WTC11 (cell line): ENCODE data around the gene PTP4A1. TPM values are rescaled to one million over a fixed set of nuclear protein-coding genes. Genes with fewer than 3 reads are reported as not detected.

ENCODE experiments used
- ATAC-seq: fragments of 200-7000 bp; cut with Tn5 transposase; 2 replicates; pipeline ENCODE4 v1.10.0; 2021; ENCODE audit warnings: mild to moderate bottlenecking, moderate library complexity
- CTCF ChIA-PET: fragments of 300-600 bp; sonication (Branson Sonifier 250); formaldehyde crosslinking; loops from one replicate; lab custom pipeline; 2021; ENCODE audit warnings: antibody characterized with exemption; lab: Charles Lee
- POLR2A ChIA-PET: fragments of 350-600 bp; sonication (Branson Sonifier 250); formaldehyde crosslinking; loops from one replicate; lab custom pipeline; 2021; ENCODE audit warnings: antibody characterized with exemption; lab: Charles Lee
- DNase-seq: peaks from one replicate; pipeline ENCODE4 v3.0.0; 2021; ENCODE audit warnings: low spot score
- H3K27ac Mint-ChIP-seq: 2 replicates; pipeline ENCODE4 v1.8.0; 2021; ENCODE audit warnings: mixed read lengths
- H3K27me3 Mint-ChIP-seq: 2 replicates; pipeline ENCODE4 v1.8.0; 2021; ENCODE audit warnings: low read depth, mild to moderate bottlenecking, moderate library complexity, mixed read lengths
- H3K36me3 Mint-ChIP-seq: 2 replicates; pipeline ENCODE4 v1.8.0; 2021; ENCODE audit warnings: mixed read lengths
- H3K4me1 Mint-ChIP-seq: 2 replicates; pipeline ENCODE4 v1.8.0; 2022; ENCODE audit warnings: mixed read lengths
- H3K4me3 Mint-ChIP-seq: 2 replicates; pipeline ENCODE4 v1.8.0; 2021; ENCODE audit warnings: mild to moderate bottlenecking, moderate library complexity, mixed read lengths
- H3K9me3 Mint-ChIP-seq: 2 replicates; pipeline ENCODE4 v1.8.0; 2021; ENCODE audit warnings: mixed read lengths
- ELF4 ChIP-seq: sonication (generic); formaldehyde crosslinking; IDR thresholded peaks from 2 replicates; pipeline ENCODE4 v1.8.1; 2022; ENCODE audit warnings: low read depth, mild to moderate bottlenecking, moderate library complexity, missing genetic modification reagents
- ETV6 ChIP-seq: sonication (generic); formaldehyde crosslinking; IDR thresholded peaks from 2 replicates; pipeline ENCODE4 v1.8.1; 2022; ENCODE audit warnings: mild to moderate bottlenecking, missing genetic modification reagents
- FOXK1 ChIP-seq: sonication (generic); formaldehyde crosslinking; IDR thresholded peaks from 2 replicates; pipeline ENCODE4 v1.8.0; 2022; ENCODE audit warnings: mild to moderate bottlenecking, moderate library complexity, missing genetic modification reagents
- GABPB1 ChIP-seq: sonication (generic); formaldehyde crosslinking; IDR thresholded peaks from 2 replicates; pipeline ENCODE4 v1.8.1; 2023; ENCODE audit warnings: mild to moderate bottlenecking, missing genetic modification reagents
- GRHL2 ChIP-seq: fragments of 250-450 bp; sonication (Bioruptor Pico); IDR thresholded peaks from 2 replicates; pipeline ENCODE4 v1.8.0; 2022; ENCODE audit warnings: mild to moderate bottlenecking, moderate library complexity; ENCODE audit not compliant: insufficient replicate concordance, severe bottlenecking
- IRF2 ChIP-seq: sonication (generic); formaldehyde crosslinking; IDR thresholded peaks from 2 replicates; pipeline ENCODE4 v1.8.0; 2022; ENCODE audit warnings: low read depth, missing genetic modification reagents, borderline replicate concordance
- NR3C1 ChIP-seq: sonication (generic); formaldehyde crosslinking; conservative IDR thresholded peaks from 2 replicates; pipeline ENCODE4 v1.8.1; 2023; ENCODE audit warnings: low read depth, mild to moderate bottlenecking, missing genetic modification reagents
- OVOL2 ChIP-seq: fragments of 250-450 bp; sonication (Bioruptor Pico); IDR thresholded peaks from 2 replicates; pipeline ENCODE4 v1.9.0; 2021; ENCODE audit warnings: mild to moderate bottlenecking, borderline replicate concordance
- SP1 ChIP-seq: sonication (generic); formaldehyde crosslinking; conservative IDR thresholded peaks from 2 replicates; pipeline ENCODE4 v1.8.1; 2022; ENCODE audit warnings: missing genetic modification reagents
- TP53 ChIP-seq: sonication (generic); formaldehyde crosslinking; IDR thresholded peaks from 2 replicates; pipeline ENCODE4 v1.8.1; 2023; ENCODE audit warnings: mild to moderate bottlenecking, missing genetic modification reagents
- ZBTB21 ChIP-seq: sonication (generic); formaldehyde crosslinking; IDR thresholded peaks from 2 replicates; pipeline ENCODE4 v1.8.1; 2023; ENCODE audit warnings: mild to moderate bottlenecking, missing genetic modification reagents, borderline replicate concordance
- total RNA-seq: library from RNA; stranded (reverse); gene quantifications from 3 replicates; pipeline ENCODE4 v1.2.3, GENCODE V29; 2021
- TF ChIP-seq, protein P1 (sequence below): fragments of 250-450 bp; sonication (Bioruptor Pico); IDR thresholded peaks from 2 replicates; pipeline ENCODE4 v1.9.0; 2021; ENCODE audit warnings: mild to moderate bottlenecking, borderline replicate concordance
- TF ChIP-seq, protein P2 (sequence below): fragments of 250-450 bp; sonication (Bioruptor Pico); IDR thresholded peaks from 2 replicates; pipeline ENCODE4 v1.9.0; 2021; ENCODE audit warnings: mild to moderate bottlenecking
- TF ChIP-seq, protein P3 (sequence below): sonication (generic); formaldehyde crosslinking; IDR thresholded peaks from 2 replicates; pipeline ENCODE4 v1.8.1; 2022; ENCODE audit warnings: mild to moderate bottlenecking, moderate library complexity, missing genetic modification reagents
- TF ChIP-seq, protein P4 (sequence below): sonication (generic); formaldehyde crosslinking; IDR thresholded peaks from 2 replicates; pipeline ENCODE4 v1.8.1; 2023; ENCODE audit warnings: mild to moderate bottlenecking, missing genetic modification reagents
- TF ChIP-seq, protein P5 (sequence below): sonication (generic); formaldehyde crosslinking; IDR thresholded peaks from 2 replicates; pipeline ENCODE4 v1.8.1; 2023; ENCODE audit warnings: mild to moderate bottlenecking, missing genetic modification reagents, moderate library complexity
- TF ChIP-seq, protein P6 (sequence below): fragments of 250-450 bp; sonication (Bioruptor Pico); IDR thresholded peaks from 2 replicates; pipeline ENCODE4 v1.9.0; 2021; ENCODE audit warnings: moderate library complexity, mild to moderate bottlenecking, inconsistent platforms, borderline replicate concordance
- TF ChIP-seq, protein P7 (sequence below): sonication (generic); formaldehyde crosslinking; IDR thresholded peaks from 2 replicates; pipeline ENCODE4 v1.8.1; 2022; ENCODE audit warnings: low read depth, mild to moderate bottlenecking, moderate library complexity, missing genetic modification reagents, borderline replicate concordance

The PTP4A1 gene
- total RNA-seq, 1 experiment from 2014 or later = 56.9 TPM

DNA sequence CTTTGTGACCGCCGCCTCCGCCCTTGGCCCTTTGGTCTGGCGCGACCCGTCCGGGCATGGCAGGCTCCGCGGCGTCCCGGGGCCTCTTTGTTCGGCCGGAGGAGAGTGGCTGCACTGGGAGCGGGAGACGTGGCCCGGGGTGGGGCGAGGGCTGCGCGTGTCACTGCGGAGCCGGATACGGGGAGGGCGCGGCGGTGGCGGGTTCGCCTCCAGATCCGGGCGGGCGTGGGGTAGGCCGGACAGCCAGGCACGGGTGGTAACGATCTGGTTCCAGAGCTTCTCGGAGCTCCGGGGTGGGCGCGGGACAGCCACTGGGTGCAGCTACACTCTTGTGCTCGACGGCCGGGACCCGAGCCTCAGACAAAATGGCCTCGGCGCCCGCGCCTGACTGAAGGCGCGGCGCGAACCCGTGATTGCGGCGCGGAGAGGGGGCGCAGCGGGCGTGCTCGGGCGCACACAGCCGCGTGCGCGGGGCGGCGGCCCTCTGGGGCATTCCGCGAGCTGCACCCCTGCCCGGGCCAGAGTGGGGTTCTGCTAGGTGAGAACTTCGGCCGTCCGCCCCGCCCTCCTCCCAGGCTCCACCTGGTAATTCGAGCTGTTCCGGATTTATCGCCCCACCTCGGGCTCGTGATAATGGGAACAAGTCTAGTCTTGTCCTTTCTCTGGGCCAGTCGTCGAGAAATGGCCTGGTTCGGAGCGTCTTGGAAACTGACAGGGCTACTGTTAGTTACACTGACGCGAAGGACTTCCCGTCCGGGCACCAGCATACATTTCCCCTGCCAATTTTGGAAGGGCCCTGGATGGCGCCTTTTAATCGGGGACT is 1.0 kb downstream of the PTP4A1 start:
- ATAC-seq (peak; percentile 70), DNase-seq (peak; percentile 90)
- peaks cover 30% of the 10 kb centered on the region for H3K4me1 Mint-ChIP-seq
- peaks cover under 1% of the 10 kb centered on the region for H3K9me3 Mint-ChIP-seq
- peak overlapping the region; percentile 94 for H3K4me3 Mint-ChIP-seq
- ChIA-PET CTCF (interaction anchor here (0.8 to 2.3 kb wide), 7 partner anchors 9 to 230 kb away, joined by 3 to 16 read pairs (median 3); no protein-coding TSS in a partner anchor), POLR2A (interaction anchor here (0.7 to 2.2 kb wide), 7 partner anchors 11 to 107 kb away, joined by 3 to 17 read pairs (median 6); partner anchors contain the start of gene PHF3)
- peak overlapping the region; percentile 99 for H3K27ac Mint-ChIP-seq
- peaks cover 27% of the 10 kb centered on the region for H3K36me3 Mint-ChIP-seq
- peaks cover 23% of the 10 kb centered on the region; the same call in 1 of the 2 replicates for H3K27me3 Mint-ChIP-seq
- TF ChIP-seq OVOL2 (no peak), FOXK1 (CRISPR knock-in tag) (peak; percentile 54), GABPB1 (peak; percentile 29), GRHL2 (CRISPR knock-in tag) (no peak), SP1 (CRISPR knock-in tag) (no peak; the same call in none of the 2 replicates), IRF2 (CRISPR knock-in tag) (no peak), ETV6 (0 out of 2 replicates have a peak, but pooled peaks have one; percentile 36), TP53 (CRISPR knock-in tag) (peak; percentile 90; the same call in 1 of the 2 replicates), NR3C1 (no peak), ZBTB21 (CRISPR knock-in tag) (0 out of 2 replicates have a peak, but pooled peaks have one; percentile 30), ELF4 (CRISPR knock-in tag) (peak; percentile 52; the same call in 1 of the 2 replicates)
- TF ChIP-seq, protein P1, sequence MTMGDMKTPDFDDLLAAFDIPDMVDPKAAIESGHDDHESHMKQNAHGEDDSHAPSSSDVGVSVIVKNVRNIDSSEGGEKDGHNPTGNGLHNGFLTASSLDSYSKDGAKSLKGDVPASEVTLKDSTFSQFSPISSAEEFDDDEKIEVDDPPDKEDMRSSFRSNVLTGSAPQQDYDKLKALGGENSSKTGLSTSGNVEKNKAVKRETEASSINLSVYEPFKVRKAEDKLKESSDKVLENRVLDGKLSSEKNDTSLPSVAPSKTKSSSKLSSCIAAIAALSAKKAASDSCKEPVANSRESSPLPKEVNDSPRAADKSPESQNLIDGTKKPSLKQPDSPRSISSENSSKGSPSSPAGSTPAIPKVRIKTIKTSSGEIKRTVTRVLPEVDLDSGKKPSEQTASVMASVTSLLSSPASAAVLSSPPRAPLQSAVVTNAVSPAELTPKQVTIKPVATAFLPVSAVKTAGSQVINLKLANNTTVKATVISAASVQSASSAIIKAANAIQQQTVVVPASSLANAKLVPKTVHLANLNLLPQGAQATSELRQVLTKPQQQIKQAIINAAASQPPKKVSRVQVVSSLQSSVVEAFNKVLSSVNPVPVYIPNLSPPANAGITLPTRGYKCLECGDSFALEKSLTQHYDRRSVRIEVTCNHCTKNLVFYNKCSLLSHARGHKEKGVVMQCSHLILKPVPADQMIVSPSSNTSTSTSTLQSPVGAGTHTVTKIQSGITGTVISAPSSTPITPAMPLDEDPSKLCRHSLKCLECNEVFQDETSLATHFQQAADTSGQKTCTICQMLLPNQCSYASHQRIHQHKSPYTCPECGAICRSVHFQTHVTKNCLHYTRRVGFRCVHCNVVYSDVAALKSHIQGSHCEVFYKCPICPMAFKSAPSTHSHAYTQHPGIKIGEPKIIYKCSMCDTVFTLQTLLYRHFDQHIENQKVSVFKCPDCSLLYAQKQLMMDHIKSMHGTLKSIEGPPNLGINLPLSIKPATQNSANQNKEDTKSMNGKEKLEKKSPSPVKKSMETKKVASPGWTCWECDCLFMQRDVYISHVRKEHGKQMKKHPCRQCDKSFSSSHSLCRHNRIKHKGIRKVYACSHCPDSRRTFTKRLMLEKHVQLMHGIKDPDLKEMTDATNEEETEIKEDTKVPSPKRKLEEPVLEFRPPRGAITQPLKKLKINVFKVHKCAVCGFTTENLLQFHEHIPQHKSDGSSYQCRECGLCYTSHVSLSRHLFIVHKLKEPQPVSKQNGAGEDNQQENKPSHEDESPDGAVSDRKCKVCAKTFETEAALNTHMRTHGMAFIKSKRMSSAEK (CRISPR knock-in tag) = no peak
- TF ChIP-seq, protein P2, sequence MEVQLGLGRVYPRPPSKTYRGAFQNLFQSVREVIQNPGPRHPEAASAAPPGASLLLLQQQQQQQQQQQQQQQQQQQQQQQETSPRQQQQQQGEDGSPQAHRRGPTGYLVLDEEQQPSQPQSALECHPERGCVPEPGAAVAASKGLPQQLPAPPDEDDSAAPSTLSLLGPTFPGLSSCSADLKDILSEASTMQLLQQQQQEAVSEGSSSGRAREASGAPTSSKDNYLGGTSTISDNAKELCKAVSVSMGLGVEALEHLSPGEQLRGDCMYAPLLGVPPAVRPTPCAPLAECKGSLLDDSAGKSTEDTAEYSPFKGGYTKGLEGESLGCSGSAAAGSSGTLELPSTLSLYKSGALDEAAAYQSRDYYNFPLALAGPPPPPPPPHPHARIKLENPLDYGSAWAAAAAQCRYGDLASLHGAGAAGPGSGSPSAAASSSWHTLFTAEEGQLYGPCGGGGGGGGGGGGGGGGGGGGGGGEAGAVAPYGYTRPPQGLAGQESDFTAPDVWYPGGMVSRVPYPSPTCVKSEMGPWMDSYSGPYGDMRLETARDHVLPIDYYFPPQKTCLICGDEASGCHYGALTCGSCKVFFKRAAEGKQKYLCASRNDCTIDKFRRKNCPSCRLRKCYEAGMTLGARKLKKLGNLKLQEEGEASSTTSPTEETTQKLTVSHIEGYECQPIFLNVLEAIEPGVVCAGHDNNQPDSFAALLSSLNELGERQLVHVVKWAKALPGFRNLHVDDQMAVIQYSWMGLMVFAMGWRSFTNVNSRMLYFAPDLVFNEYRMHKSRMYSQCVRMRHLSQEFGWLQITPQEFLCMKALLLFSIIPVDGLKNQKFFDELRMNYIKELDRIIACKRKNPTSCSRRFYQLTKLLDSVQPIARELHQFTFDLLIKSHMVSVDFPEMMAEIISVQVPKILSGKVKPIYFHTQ (CRISPR knock-in tag) = no peak
- TF ChIP-seq, protein P3, sequence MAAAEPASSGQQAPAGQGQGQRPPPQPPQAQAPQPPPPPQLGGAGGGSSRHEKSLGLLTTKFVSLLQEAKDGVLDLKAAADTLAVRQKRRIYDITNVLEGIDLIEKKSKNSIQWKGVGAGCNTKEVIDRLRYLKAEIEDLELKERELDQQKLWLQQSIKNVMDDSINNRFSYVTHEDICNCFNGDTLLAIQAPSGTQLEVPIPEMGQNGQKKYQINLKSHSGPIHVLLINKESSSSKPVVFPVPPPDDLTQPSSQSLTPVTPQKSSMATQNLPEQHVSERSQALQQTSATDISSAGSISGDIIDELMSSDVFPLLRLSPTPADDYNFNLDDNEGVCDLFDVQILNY (CRISPR knock-in tag) = no peak
- TF ChIP-seq, protein P4, sequence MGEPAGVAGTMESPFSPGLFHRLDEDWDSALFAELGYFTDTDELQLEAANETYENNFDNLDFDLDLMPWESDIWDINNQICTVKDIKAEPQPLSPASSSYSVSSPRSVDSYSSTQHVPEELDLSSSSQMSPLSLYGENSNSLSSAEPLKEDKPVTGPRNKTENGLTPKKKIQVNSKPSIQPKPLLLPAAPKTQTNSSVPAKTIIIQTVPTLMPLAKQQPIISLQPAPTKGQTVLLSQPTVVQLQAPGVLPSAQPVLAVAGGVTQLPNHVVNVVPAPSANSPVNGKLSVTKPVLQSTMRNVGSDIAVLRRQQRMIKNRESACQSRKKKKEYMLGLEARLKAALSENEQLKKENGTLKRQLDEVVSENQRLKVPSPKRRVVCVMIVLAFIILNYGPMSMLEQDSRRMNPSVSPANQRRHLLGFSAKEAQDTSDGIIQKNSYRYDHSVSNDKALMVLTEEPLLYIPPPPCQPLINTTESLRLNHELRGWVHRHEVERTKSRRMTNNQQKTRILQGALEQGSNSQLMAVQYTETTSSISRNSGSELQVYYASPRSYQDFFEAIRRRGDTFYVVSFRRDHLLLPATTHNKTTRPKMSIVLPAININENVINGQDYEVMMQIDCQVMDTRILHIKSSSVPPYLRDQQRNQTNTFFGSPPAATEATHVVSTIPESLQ (CRISPR knock-in tag) = no peak
- TF ChIP-seq, protein P5, sequence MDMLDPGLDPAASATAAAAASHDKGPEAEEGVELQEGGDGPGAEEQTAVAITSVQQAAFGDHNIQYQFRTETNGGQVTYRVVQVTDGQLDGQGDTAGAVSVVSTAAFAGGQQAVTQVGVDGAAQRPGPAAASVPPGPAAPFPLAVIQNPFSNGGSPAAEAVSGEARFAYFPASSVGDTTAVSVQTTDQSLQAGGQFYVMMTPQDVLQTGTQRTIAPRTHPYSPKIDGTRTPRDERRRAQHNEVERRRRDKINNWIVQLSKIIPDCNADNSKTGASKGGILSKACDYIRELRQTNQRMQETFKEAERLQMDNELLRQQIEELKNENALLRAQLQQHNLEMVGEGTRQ (CRISPR knock-in tag) = 0 out of 2 replicates have a peak, but pooled peaks have one; percentile 30
- TF ChIP-seq, protein P6, sequence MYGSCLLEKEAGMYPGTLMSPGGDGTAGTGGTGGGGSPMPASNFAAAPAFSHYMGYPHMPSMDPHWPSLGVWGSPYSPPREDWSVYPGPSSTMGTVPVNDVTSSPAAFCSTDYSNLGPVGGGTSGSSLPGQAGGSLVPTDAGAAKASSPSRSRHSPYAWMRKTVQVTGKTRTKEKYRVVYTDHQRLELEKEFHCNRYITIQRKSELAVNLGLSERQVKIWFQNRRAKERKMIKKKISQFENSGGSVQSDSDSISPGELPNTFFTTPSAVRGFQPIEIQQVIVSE = no peak; the same call in 1 of the 2 replicates
- TF ChIP-seq, protein P7, sequence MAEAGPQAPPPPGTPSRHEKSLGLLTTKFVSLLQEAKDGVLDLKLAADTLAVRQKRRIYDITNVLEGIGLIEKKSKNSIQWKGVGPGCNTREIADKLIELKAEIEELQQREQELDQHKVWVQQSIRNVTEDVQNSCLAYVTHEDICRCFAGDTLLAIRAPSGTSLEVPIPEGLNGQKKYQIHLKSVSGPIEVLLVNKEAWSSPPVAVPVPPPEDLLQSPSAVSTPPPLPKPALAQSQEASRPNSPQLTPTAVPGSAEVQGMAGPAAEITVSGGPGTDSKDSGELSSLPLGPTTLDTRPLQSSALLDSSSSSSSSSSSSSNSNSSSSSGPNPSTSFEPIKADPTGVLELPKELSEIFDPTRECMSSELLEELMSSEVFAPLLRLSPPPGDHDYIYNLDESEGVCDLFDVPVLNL (CRISPR knock-in tag) = no peak
